GM18498 (cell line): ENCODE measurements around the gene FAM240A.

ENCODE experiments used
- ATAC-seq: cut with Tn5 transposase; IDR thresholded peaks from one replicate; pipeline ENCODE4 v1.9.1; 2021; ENCODE audit warnings: mild to moderate bottlenecking, moderate library complexity; ENCODE audit not compliant: unreplicated experiment

The FAM240A gene

GRCh38 chr3:46624975-46625490, 12.7 kb downstream of the FAM240A start:
- no peak for ATAC-seq

GRCh38 chr3:46626039-46626438, 13.7 kb downstream of the FAM240A start:
- no peak for ATAC-seq

GRCh38 chr3:46627078-46627477, 14.8 kb downstream of the FAM240A start:
- ATAC-seq, result no peak

GRCh38 chr3:46628901-46629369, 16.6 kb downstream of the FAM240A start:
- ATAC-seq, result no peak

GRCh38 chr3:46629551-46630517, 17.5 kb downstream of the FAM240A start:
- peak; percentile 91 for ATAC-seq

GRCh38 chr3:46632792-46633191, 20.5 kb downstream of the FAM240A start:
- ATAC-seq, result no peak

- ATAC-seq, result no peak
These were observed 22.5 kb downstream of the FAM240A start for GRCh38 chr3:46634856-46635255.

GRCh38 chr3:46639221-46639620, 26.9 kb downstream of the FAM240A start:
- ATAC-seq, result no peak

GRCh38 chr3:46640927-46641326, 28.6 kb downstream of the FAM240A start:
- no peak for ATAC-seq

GRCh38 chr3:46642971-46643370, 30.6 kb downstream of the FAM240A start:
- no peak for ATAC-seq

- no peak for ATAC-seq
These were observed 31.4 kb downstream of the FAM240A start for GRCh38 chr3:46643701-46644100.

GRCh38 chr3:46646700-46647099, 34.4 kb downstream of the FAM240A start:
- ATAC-seq, result no peak

- no peak for ATAC-seq
These were observed 35.8 kb downstream of the FAM240A start for GRCh38 chr3:46648096-46648495.

GRCh38 chr3:46649436-46649835, 37.1 kb downstream of the FAM240A start:
- no peak for ATAC-seq

GRCh38 chr3:46651084-46651483, 38.8 kb downstream of the FAM240A start:
- no peak for ATAC-seq

GRCh38 chr3:46655271-46655670, 42.9 kb downstream of the FAM240A start:
- no peak for ATAC-seq

GRCh38 chr3:46656778-46657556, 44.6 kb downstream of the FAM240A start:
- no peak for ATAC-seq

- ATAC-seq, result no peak
These were observed 47.0 kb downstream of the FAM240A start for GRCh38 chr3:46659285-46659684.

GRCh38 chr3:46660003-46660402, 47.7 kb downstream of the FAM240A start:
- ATAC-seq, result no peak

- ATAC-seq, result no peak
These were observed 48.5 kb downstream of the FAM240A start for GRCh38 chr3:46660543-46661523.
